Neutrophil (primary cell): ENCODE measurements around the gene SAP30BP.

Experiments
- H3K27ac ChIP-seq: fragments of 200-600 bp; sonication (generic); 2 replicates; pipeline ENCODE4 v1.5.1; 2016; ENCODE audit warnings: mild to moderate bottlenecking, moderate library complexity
- H3K27me3 ChIP-seq: fragments of 200-600 bp; sonication (generic); 2 replicates; pipeline ENCODE4 v1.6.0; 2016; ENCODE audit warnings: mild to moderate bottlenecking
- H3K36me3 ChIP-seq: fragments of 200-600 bp; sonication (generic); 2 replicates; pipeline ENCODE4 v1.5.1; 2017
- H3K4me1 ChIP-seq, 2 experiments: fragments of 200-600 bp in 1 of 2; sonication (generic) in 1 of 2; 1 replicate in 1 of 2; 2 replicates in 1 of 2; pipeline versions ENCODE4 v1.5.1 to v1.6.1; 2013 to 2016; ENCODE audit warnings: low read depth in 1 of 2, low read length in 1 of 2, mild to moderate bottlenecking in 1 of 2, moderate library complexity in 1 of 2; ENCODE audit not compliant: control insufficient read depth in 1 of 2, insufficient read depth in 1 of 2
- H3K4me3 ChIP-seq, 2 experiments: fragments of 200-600 bp in 1 of 2; sonication (generic) in 1 of 2; 1 replicate in 1 of 2; 2 replicates in 1 of 2; pipeline ENCODE4 v1.5.1; 2013 to 2016; ENCODE audit warnings: low read depth in 1 of 2, low read length in 1 of 2, mild to moderate bottlenecking in 1 of 2, moderate library complexity in 1 of 2
- H3K9me3 ChIP-seq: fragments of 200-600 bp; sonication (generic); 2 replicates; pipeline ENCODE4 v1.5.1; 2016
- TF ChIP-seq, protein P1 (sequence below): fragments of 200-600 bp; sonication (generic); IDR thresholded peaks from 2 replicates; pipeline ENCODE4 v1.5.1; 2016; ENCODE audit warnings: antibody characterized with exemption

SAP30BP gene

DNA sequence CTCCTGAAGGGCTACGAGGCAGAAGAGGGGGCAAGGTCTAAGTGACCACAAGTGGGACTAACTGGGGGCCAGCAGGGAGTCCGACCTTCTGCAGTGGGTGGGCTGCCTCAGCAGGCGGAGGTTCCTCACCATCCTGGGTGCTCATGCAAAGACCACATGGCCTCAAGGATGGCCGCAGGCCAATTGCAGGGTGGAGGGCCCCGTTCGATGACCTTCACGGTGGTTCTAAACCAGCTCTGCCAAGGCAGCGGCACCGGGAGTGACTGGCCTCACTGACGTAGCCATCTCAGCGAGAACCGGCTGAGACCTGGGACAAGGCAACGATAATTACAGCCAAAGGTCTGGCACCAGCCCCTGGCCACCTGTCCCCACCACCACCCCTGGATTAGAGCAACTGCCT is 28.2 kb upstream of the SAP30BP start:
- peaks cover 9% of the 10 kb centered on the region for H3K27me3 ChIP-seq
- no peak overlapping the region for H3K4me3 ChIP-seq
- no peak overlapping the region for H3K27ac ChIP-seq
- H3K9me3 ChIP-seq, result no peaks in the 10 kb centered on the region
- TF ChIP-seq, protein P1, sequence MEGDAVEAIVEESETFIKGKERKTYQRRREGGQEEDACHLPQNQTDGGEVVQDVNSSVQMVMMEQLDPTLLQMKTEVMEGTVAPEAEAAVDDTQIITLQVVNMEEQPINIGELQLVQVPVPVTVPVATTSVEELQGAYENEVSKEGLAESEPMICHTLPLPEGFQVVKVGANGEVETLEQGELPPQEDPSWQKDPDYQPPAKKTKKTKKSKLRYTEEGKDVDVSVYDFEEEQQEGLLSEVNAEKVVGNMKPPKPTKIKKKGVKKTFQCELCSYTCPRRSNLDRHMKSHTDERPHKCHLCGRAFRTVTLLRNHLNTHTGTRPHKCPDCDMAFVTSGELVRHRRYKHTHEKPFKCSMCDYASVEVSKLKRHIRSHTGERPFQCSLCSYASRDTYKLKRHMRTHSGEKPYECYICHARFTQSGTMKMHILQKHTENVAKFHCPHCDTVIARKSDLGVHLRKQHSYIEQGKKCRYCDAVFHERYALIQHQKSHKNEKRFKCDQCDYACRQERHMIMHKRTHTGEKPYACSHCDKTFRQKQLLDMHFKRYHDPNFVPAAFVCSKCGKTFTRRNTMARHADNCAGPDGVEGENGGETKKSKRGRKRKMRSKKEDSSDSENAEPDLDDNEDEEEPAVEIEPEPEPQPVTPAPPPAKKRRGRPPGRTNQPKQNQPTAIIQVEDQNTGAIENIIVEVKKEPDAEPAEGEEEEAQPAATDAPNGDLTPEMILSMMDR, result no peak
- H3K4me1 ChIP-seq, result no peaks in the 10 kb centered on the region
- peaks cover 11% of the 10 kb centered on the region for H3K36me3 ChIP-seq

DNA sequence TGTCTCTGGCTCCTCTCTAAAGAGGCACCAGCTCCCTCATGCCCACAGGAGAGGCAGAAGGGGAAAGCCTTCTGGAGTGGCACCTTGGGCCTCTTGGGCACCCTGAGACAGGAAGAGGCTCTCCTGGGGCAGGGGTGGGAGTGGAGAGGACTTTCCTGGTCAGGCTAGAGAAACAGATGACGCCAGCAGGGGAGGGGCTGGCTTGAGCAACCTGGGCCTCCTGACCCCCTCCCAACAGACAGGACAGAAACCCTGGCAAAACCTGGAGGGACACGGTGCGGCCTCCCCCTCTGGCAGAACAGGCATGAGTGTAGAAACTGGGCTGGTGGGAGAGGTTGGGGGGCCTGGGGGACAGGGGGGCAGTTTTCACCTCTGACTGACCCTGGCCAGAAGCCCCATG is 27.8 kb upstream of the SAP30BP start:
- no peak overlapping the region for H3K4me3 ChIP-seq
- H3K27me3 ChIP-seq, result peaks cover 5% of the 10 kb centered on the region
- TF ChIP-seq, protein P1, result no peak
- H3K27ac ChIP-seq, result no peak overlapping the region
- no peaks in the 10 kb centered on the region for H3K4me1 ChIP-seq
- no peaks in the 10 kb centered on the region for H3K9me3 ChIP-seq
- H3K36me3 ChIP-seq, result peaks cover 12% of the 10 kb centered on the region

DNA sequence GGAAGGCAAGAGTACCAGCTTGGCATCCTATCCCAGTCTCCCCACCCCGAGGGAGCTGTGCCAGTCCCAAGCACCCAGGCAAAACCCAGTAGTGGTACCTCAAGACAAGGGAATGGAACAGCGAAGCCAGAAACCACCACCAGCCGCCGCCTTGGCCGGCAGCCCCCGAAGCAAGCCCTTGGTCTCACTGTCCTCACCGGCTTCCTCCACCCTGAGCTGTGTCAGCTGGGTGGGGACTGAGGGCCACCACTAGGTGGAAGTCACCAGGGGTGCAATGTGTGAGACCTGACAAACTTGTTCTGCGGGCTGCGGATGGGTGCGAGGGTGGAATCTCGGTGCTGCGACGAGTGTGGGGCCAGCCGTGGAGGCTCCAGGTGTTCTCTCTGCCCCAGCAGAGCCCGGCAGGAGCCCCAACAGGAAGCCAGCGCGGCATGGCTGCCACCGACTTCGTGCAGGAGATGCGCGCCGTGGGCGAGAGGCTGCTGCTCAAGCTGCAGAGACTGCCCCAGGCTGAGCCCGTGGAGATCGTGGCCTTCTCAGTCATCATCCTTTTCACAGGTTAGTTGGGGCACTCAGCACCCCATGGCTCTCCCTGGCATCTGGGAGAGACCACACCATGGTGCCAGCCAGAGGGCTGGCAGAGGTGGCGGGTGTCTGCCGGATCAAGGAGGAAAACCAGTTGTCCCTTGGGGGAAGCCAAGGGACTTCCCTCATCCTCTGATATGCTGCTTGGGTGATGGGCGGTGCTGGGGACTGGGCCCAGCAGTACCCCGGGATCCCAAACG is 27.2 kb upstream of the SAP30BP start:
- Histone ChIP-seq H3K27me3 (peaks cover 5% of the 10 kb centered on the region), H3K4me1 (no peaks in the 10 kb centered on the region), H3K4me3 (no peak overlapping the region), H3K36me3 (peaks cover 12% of the 10 kb centered on the region), H3K27ac (no peak overlapping the region), H3K9me3 (no peaks in the 10 kb centered on the region)
- TF ChIP-seq, protein P1, result no peak

DNA sequence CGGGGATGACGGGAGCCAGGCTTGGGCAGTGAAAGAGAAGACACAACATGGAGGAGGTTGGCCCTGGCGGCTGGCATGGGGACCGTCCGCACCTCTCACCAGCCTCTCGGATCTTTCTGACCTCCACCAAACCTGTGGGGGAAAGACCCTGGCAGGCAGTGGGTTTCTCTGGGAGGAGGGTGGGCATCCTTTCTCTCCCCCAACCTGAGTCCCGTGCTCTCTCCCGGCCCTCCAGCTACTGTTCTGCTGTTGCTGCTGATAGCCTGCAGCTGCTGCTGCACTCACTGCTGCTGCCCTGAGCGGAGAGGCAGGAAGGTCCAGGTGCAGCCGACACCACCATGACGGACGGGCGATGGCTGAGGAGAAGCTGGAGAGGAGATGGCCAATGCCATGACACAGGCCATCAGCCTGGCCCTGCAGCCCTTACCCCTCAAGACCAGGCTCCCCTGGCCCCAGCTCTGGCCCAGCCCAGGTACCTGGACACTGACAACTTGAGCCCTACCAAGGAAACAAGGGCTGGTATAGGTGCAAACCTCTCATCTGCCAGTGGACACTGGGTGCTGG is 26.5 kb upstream of the SAP30BP start:
- Histone ChIP-seq H3K27me3 (peaks cover 2% of the 10 kb centered on the region), H3K36me3 (peaks cover 12% of the 10 kb centered on the region), H3K4me3 (no peak overlapping the region), H3K9me3 (no peaks in the 10 kb centered on the region), H3K27ac (no peak overlapping the region), H3K4me1 (peaks cover under 1% of the 10 kb centered on the region in 2 experiments)
- TF ChIP-seq, protein P1, result no peak

DNA sequence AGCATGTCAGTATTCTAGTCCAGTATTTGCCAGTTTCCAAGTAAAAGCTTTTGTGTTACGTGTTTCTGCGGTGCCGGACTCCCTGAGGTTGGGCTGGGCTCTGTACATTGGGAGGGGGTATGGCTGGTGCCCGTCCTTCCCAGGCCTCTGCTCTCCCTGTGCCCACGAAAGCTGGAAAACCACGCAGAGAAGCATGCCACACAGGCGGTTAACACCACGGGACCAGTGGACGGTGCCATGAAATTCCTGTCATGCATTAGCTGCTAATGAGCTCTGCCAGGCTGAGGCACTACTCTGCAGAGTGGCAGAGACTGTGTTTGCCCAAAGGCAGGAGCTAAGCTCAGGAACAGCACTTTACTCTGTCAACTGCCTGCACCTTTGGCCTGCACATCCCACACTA is 25.8 kb upstream of the SAP30BP start:
- H3K36me3 ChIP-seq, result peaks cover 12% of the 10 kb centered on the region
- H3K9me3 ChIP-seq, result no peaks in the 10 kb centered on the region
- TF ChIP-seq, protein P1, result no peak
- no peak overlapping the region for H3K27ac ChIP-seq
- H3K4me1 ChIP-seq, result peaks cover 7% of the 10 kb centered on the region in 2 experiments
- no peak overlapping the region for H3K4me3 ChIP-seq
- H3K27me3 ChIP-seq, result no peaks in the 10 kb centered on the region
